GM20431 (cell line): ENCODE data around the gene KCNK18.

Experiments used
- in situ Hi-C: fragments of 300-500 bp; cut with MseI, MboI; formaldehyde crosslinking; loops from one replicate; pipeline ENCODE4 v1.15.0; 2020; ENCODE audit warnings: low sequenced_read_pairs; ENCODE audit not compliant: unreplicated experiment

The KCNK18 gene

GRCh38 chr10:117197189-117197588 lies at the start of gene KCNK18:
Gene KCNK18, plus strand, starts transcription at chr10:117197489. Its CDS starts 0 bp downstream, at chr10:117197489.
- in situ Hi-C loops, result no loop called here

DNA sequence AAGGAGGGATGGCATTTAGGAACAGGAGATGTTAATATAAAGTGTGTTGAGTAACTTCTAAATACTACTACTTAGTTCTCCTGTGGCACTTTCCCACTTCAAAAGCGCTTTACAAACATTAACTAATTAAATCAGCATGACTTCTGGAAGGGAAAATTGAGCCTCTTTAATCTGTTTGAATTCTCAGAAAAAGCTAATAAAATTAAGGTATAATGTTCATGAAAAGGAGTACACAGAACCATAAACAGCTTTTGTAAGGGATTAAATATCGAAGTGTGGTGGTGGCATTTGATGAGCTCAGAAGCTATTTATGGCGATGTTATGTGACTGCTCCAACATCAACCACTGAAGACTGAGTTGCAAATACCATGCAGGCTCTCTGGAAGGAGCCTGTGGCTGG lies 49.0 kb upstream of the KCNK18 start:
- in situ Hi-C loops, result no loop called here

GRCh38 chr10:117152668-117153067 lies 44.6 kb upstream of the KCNK18 start:
- in situ Hi-C loops, result loop anchor here (25.0 kb wide), 1 partner anchor 465 kb away; no protein-coding TSS in a partner anchor

- in situ Hi-C loops, result loop anchor here (25.0 kb wide), 1 partner anchor 471 kb away; no protein-coding TSS in a partner anchor
These were observed 39.0 kb upstream of the KCNK18 start for GRCh38 chr10:117158297-117158696.

DNA sequence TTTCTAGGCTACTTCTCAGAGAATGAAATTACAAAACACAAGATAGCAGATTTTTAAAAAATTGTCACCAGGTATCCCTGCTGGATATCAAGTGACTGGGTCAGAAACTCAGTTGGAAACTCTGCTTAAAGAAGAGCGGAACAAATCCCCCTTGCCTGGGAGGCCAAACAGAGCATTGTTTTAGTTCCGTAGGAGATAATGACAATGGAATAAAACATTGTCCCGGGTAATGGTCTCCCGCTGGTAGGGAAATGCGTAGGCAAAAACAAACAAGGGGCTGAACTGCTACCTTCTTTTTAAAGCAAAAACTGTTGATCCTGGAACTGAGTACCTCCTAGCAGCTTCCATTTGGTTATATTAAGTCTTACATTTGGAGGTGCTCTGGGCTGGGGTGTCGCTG lies 37.9 kb upstream of the KCNK18 start:
- in situ Hi-C loops, result loop anchor here (25.0 kb wide), 1 partner anchor 472 kb away; no protein-coding TSS in a partner anchor

DNA sequence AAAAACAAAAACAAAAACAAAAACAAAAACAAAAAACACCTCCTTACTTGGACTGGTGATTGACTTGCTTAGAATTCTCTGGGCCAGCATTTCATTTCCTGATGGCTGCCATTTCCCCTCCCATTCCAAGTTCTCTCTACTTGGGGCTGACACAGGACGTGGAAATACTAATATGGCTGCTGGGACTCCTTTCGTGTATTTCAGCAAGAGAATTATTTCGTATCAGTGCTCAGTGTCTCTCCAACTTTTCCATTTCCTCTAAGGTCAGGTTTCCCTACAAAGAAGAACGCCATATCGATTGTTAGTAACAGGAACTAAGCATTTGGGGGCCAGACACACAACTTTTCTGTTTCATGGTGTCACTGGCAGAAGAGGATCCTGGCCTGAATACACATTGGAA lies 36.7 kb upstream of the KCNK18 start:
- in situ Hi-C loops, result loop anchor here (25.0 kb wide), 1 partner anchor 473 kb away; no protein-coding TSS in a partner anchor

DNA sequence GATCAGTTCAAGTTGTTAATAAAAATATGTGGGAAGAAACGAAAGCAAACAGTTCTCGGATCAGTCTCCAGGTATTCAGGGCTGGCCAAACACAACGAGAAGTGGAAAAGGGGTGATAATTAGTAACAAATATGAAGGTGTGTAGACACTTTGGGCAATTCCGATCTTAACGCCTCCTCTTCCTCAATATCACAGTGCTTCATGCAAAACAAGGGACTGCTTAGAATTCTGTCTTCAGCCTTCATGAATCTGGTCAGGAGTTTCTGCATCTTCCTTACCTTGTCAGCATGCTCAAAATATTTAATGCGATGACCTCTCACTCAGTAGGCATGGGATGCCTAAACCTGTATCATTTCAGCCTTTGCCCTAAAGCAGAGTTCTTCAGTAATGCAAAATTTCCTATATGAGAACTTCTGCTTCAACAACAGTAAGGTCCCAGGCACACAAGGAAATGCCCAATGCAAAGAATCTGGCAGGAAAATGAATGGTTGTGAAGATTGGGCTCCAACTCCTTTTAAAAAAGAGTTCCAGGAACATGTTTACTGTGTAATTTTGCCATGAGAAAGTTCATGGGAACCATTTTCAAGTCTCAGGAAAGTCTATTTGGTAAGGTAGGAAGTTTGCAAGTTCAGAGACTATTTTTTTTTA lies 35.8 kb upstream of the KCNK18 start:
- in situ Hi-C loops, result loop anchor here (25.0 kb wide), 1 partner anchor 474 kb away; no protein-coding TSS in a partner anchor

- in situ Hi-C loops, result loop anchor here (25.0 kb wide), 1 partner anchor 475 kb away; no protein-coding TSS in a partner anchor
These were observed 34.9 kb upstream of the KCNK18 start for GRCh38 chr10:117162093-117163060.

- in situ Hi-C loops, result loop anchor here (25.0 kb wide), 1 partner anchor 476 kb away; no protein-coding TSS in a partner anchor
These were observed 34.0 kb upstream of the KCNK18 start for GRCh38 chr10:117163061-117163953.

DNA sequence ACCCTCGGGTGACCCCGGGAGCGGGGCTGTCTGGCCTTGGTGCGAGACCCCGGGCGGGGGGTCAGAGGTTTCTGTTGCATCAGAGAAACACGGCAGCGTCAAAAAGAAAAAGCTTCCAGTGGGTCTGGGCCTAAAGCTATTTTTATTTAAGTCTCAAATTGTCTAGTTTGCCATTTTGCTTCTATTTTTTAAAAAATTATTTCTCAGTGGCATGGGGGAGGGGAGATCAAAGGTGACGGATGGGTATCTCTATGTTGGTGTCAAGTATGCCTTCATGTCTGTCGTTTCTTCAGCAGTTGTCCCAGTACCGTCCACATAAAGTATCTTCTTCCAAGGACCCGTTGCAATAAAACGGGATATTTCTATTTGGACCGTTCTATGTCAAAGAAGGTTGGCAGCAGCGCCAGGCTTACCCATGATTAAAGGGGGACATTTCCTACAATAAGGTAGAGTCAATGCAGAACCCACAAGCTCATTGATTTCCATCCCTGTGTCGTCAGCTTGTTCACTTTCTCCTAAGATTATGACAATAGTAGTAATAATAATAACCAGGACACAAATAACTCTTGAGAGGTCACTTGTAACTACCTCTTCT lies 33.2 kb upstream of the KCNK18 start:
- in situ Hi-C loops, result loop anchor here (25.0 kb wide), 1 partner anchor 477 kb away; no protein-coding TSS in a partner anchor

DNA sequence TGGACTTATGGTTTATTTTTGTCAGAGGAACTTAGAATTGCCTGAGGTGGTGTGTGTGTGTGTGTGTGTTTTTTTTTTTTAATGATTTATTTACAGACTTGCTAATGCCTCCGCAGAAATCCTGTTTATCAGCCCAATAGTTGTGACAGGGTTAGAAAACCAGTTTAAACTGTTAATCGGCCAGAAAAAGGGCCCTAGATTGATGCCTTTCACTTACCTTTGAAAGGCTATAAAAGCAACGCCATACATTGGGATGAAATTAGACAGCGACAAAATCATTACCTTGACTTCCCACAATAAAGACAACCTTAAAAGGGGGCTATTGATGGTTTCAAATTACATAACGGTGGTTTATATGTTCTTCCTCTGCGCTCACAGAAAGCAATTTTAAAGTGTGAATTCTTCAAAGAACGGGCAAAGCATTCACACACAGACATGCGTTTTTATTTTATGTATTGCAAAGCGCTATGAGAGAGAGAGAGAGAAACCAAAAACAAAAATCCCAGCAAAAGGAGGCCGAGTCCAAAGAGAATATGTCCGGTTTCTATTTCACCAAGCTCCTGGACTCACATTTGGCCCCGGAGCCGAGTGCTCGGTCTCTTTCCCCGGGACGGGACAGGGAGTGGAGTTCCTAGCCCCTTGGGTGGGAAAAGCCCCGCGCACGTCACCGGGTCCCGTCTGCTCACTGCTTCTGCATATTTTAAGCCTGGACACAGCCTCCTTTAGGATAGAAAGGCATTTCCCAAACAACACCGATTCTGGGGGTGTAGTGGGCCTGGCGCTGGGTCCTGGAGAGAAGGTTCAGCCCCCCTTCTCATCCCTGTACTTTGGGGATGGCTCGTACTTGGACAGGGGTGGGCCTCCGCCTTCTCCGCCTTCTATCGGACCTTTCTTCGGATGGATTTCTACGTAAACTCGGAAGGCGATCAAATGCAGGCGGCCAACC lies 32.4 kb upstream of the KCNK18 start:
- in situ Hi-C loops, result loop anchor here (25.0 kb wide), 1 partner anchor 478 kb away; no protein-coding TSS in a partner anchor

DNA sequence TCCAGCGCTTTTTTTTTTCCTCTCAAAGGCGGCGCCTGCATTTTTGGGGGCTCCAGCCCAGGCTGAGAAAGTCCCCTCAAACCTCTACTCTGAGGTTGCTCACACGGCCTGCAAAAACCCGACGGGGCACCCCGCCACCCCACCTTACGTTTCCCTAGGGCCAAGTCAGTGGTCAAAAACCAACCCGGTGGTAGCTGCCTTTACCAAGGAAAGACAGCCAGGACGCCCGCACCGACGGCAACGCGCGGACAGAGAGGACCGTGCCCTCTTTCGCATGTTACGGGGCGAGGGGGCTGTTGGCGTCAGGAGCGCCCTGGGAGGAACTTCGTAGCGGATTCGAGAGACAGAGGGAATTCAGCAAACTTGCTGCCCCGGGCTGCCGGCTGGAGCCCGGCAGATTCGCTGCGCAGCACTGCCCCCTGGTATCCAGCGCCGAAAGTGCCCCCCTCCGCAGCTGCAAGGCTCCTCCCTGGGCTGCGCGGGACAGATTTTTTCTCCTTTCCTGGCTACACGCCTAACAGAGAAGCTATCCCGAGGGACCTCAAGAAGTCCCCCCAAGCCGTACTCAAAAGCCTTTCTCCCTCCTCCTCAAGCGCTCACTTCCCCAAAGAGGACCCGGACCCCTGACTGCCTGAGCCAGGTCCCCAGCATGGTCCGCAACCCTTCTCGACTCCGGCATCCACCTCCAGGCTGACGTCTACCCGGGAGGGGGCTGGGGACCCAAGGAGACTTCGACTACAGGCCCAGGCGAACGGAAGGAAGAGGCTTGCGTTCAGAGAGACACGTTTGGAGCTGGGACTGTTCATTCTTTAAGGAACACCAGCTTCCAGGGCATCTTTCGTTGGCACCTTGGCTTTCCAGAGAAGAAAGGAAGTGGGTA lies 31.5 kb upstream of the KCNK18 start:
- in situ Hi-C loops, result loop anchor here (25.0 kb wide), 1 partner anchor 478 kb away; no protein-coding TSS in a partner anchor

DNA sequence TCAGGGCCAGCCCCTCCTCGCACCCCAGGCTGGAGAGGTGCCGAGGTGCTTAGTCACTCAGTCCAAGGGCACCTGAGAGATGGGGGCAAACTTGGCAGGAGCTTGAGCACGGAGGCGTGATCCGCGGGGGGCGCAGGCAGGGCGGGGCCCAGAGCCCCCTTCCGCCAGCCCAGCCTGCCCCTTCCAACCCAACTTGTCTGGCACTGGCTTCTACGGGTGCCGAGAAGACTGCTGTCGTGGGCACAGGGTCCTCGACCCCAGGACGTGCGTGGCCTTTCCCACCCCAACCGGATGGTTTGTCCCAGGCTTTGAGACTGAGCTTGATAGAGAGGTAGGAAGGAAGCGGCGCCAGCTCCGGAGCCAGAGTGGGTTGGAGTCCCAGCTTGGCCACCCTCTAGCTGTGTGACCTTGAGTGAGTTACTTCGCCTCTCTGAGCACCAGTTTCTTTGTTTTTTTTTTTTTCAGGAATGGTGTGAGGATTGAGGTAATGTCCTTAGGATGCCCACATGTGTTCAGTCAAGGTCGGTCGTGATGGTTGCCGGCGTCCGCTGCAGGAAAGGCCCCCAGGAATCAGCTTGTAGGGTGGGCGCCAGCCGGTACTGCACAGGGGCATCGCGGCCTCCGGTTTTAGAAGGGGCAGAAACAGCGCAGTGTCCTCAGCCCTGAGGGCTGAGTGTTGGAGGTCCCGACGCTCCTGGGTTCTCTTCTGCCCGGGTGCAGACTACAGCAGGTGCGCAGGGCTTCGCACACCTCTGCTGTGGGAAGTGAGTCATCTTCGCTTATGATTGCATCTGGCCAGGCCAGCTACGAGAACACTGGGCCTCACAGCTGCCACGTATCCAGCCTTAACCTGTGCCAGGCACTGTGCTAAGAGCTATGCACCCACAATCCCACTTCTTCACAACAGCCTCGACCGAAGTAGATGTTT lies 30.6 kb upstream of the KCNK18 start:
- in situ Hi-C loops, result loop anchor here (25.0 kb wide), 1 partner anchor 479 kb away; no protein-coding TSS in a partner anchor

DNA sequence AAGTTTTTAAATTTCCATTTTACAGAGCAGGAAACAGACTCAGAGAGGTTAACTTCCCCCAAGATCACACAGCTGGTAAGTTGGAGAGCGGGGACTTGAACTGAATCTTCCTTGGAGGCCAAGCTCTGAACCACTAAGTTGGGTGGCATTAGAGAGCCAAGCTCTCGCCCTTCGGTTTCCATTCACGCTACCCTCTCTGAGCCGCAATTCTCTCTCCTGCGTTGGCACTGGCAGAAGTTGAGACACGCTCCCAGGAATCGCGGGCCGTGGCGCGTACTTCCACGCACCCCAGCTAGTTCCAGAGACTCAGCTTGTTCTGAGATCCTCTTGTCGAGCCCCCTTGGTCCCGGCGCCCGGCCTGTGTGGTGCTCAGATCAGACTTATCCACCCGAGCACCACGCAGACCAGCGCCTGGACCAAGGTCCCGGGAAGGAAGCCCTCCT lies 29.9 kb upstream of the KCNK18 start:
- in situ Hi-C loops, result loop anchor here (25.0 kb wide), 1 partner anchor 480 kb away; no protein-coding TSS in a partner anchor

GRCh38 chr10:117167789-117168674 lies 29.3 kb upstream of the KCNK18 start:
- in situ Hi-C loops, result loop anchor here (25.0 kb wide), 1 partner anchor 481 kb away; no protein-coding TSS in a partner anchor
